Effector memory CD4-positive, alpha-beta T cell (primary cell): Measurements from ENCODE around the gene NUTM2G.
"Not testable (repeated sequence)": the region's sequence is repeated elsewhere in the genome, so short reads cannot be mapped to it uniquely, and the experiment has no call there.

ENCODE experiments used
- DNase-seq, 3 donors: peaks; one replicate each; pipeline ENCODE4 v3.0.0-alpha.2; 2020
- H3K27ac ChIP-seq: 2 replicates; pipeline ENCODE4 v1.7.0; 2013; ENCODE audit warnings: mild to moderate bottlenecking, low read length, moderate library complexity; ENCODE audit not compliant: insufficient read depth, poor library complexity, severe bottlenecking
- H3K27me3 ChIP-seq: replicated peaks from 2 replicates; pipeline ENCODE4 v1.7.0; 2013; ENCODE audit warnings: mild to moderate bottlenecking, low read length; ENCODE audit not compliant: insufficient read depth, control insufficient read depth, poor library complexity, severe bottlenecking
- H3K36me3 ChIP-seq: 2 replicates; pipeline ENCODE4 v1.7.0; 2013; ENCODE audit warnings: mild to moderate bottlenecking, low read length, moderate library complexity; ENCODE audit not compliant: control insufficient read depth, insufficient read depth
- H3K4me1 ChIP-seq: 2 replicates; pipeline ENCODE4 v1.7.0; 2013; ENCODE audit warnings: low read length, mild to moderate bottlenecking; ENCODE audit not compliant: control insufficient read depth, insufficient read depth, poor library complexity, severe bottlenecking
- H3K4me3 ChIP-seq: 2 replicates; pipeline ENCODE4 v1.7.0; 2013; ENCODE audit warnings: low read length, low read depth, mild to moderate bottlenecking; ENCODE audit not compliant: insufficient read depth, poor library complexity, severe bottlenecking
- H3K9me3 ChIP-seq: 2 replicates; pipeline ENCODE4 v1.7.0; 2013; ENCODE audit warnings: mild to moderate bottlenecking, low read length, moderate library complexity; ENCODE audit not compliant: control insufficient read depth

Gene NUTM2G

GRCh38 chr9:96916531-96916930, 12.1 kb upstream of the NUTM2G start:
- H3K27ac ChIP-seq, DNase-seq, H3K9me3 ChIP-seq, H3K27me3 ChIP-seq, H3K36me3 ChIP-seq, H3K4me3 ChIP-seq, H3K4me1 ChIP-seq: not testable (repeated sequence)

- H3K27ac ChIP-seq, H3K36me3 ChIP-seq, H3K4me3 ChIP-seq, H3K4me1 ChIP-seq, H3K27me3 ChIP-seq, H3K9me3 ChIP-seq, DNase-seq: not testable (repeated sequence)
Measured at GRCh38 chr9:96918550-96918949, 10.1 kb upstream of the NUTM2G start.

DNA sequence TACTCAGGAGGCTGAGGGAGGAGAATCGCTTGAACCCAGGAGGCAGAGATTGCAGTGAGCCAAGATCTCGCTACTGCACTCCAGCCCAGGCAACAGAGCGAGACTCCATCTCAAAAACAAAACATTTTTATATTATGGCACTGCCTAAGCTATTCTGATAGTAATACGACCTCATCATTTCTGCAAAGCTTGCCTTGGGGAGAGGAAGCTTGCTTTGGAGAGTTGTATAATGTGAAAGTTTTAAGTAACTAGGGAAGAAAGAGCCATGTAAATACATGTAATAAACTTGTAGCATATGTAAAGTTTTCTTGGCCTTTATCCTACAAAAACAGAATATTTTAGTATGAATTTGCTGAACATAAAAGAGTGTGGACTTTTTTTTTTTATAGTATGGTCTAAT, 7.8 kb upstream of the NUTM2G start:
- H3K4me1 ChIP-seq, H3K36me3 ChIP-seq, H3K9me3 ChIP-seq, DNase-seq, H3K4me3 ChIP-seq, H3K27ac ChIP-seq, H3K27me3 ChIP-seq: not testable (repeated sequence)

- H3K4me1 ChIP-seq, H3K4me3 ChIP-seq, H3K9me3 ChIP-seq, H3K27me3 ChIP-seq, H3K36me3 ChIP-seq, DNase-seq, H3K27ac ChIP-seq: not testable (repeated sequence)
Measured at GRCh38 chr9:96925587-96925986, 3.1 kb upstream of the NUTM2G start.

DNA sequence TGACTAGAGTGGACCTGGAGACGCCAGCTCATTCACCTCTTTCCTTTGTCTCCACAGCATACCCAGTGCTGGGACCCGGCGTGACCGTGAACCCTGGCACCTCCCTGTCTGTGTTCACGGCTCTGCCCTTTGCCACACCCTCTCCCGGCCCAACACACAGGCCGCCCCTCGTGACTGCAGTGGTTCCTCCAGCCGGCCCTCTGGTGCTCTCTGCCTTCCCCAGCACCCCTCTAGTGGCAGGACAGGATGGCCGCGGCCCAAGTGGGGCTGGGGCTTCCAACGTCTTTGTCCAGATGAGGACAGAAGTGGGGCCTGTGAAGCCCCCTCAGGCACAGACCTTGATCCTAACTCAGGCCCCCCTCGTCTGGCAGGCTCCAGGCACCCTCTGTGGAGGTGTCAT, 3.0 kb downstream of the NUTM2G start:
- not testable (repeated sequence) for H3K4me1 ChIP-seq, H3K36me3 ChIP-seq, H3K27me3 ChIP-seq, H3K4me3 ChIP-seq, DNase-seq, H3K27ac ChIP-seq, H3K9me3 ChIP-seq

GRCh38 chr9:96934097-96934496, 5.5 kb downstream of the NUTM2G start:
- H3K36me3 ChIP-seq, H3K4me3 ChIP-seq, H3K4me1 ChIP-seq, H3K9me3 ChIP-seq, DNase-seq, H3K27ac ChIP-seq, H3K27me3 ChIP-seq: not testable (repeated sequence)

DNA sequence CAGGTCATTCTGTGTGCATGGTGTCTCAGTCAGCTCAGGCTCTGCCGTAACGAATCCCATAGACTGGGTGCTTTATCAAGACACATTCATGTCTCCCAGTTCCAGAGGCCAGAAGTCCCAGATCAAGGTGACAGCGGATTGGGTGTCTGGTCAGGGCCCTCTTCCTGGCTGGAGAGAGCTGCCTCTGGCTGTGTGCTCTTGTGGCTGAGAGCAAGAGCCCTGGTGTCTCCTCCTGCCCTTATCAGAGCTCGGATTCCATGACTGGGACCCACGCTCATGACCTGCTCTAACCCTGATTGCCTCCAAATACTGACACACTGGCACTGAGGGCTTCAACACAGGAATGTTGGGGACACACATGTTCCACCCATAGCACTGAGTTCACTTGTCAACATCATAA, 6.1 kb downstream of the NUTM2G start:
- not testable (repeated sequence) for H3K27ac ChIP-seq, H3K4me3 ChIP-seq, H3K9me3 ChIP-seq, H3K4me1 ChIP-seq, H3K27me3 ChIP-seq, H3K36me3 ChIP-seq, DNase-seq

GRCh38 chr9:96935401-96935800, 6.8 kb downstream of the NUTM2G start:
- DNase-seq, H3K4me1 ChIP-seq, H3K4me3 ChIP-seq, H3K27me3 ChIP-seq, H3K9me3 ChIP-seq, H3K36me3 ChIP-seq, H3K27ac ChIP-seq: not testable (repeated sequence)

GRCh38 chr9:96937442-96937841, 8.8 kb downstream of the NUTM2G start:
- H3K4me1 ChIP-seq, DNase-seq: not testable (repeated sequence)

DNA sequence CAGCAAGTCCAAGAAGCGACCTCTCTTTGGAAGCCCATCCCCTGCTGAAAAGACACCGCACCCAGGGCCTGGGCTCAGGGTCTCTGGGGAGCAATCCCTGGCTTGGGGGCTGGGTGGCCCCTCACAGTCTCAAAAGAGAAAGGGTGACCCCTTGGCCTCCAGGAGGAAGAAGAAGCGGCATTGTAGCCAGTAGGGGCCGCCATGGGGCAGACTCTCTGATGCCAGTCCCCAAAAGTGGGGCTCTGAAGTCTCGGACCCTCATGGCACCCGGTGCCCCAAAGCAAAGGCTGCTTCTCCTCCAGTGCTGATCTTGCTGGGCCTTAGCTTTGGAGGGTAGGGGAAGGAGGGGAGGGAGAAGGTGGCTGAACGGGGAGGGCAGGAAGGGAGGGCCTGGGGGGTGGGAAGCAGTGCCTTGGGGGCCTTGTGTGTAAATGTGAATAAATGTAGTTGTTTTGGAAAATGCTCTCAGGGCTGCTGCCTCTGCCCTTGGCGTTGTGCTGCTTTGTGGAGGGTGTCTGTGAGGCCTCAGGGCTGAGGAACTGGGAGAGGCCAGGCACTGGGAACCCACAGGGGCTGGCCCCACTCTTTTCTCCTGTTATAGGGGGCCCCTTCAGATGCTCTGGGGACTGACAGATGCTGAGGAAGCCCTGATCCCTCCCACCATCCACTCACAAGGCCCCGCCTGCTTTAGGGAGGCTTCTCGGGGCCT, 10.5 kb downstream of the NUTM2G start:
- DNase-seq, H3K36me3 ChIP-seq, H3K27ac ChIP-seq, H3K4me1 ChIP-seq, H3K4me3 ChIP-seq, H3K9me3 ChIP-seq, H3K27me3 ChIP-seq: not testable (repeated sequence)

More at GRCh38 chr9:96937442-96937841, 8.8 kb downstream of the NUTM2G start:
- H3K4me3 ChIP-seq, H3K36me3 ChIP-seq, H3K27me3 ChIP-seq, H3K27ac ChIP-seq, H3K9me3 ChIP-seq: not testable (repeated sequence)
